ENCODE results near the gene RTP2.
A peak's percentile ranks its signal among the peaks of the same experiment; 100 is the strongest.

- no peak for TF ChIP-seq CTCF (IDR thresholded peaks at IDR 0.05)
- peak in 2 of 3 donors; percentile 6 to 12 for TF ChIP-seq POLR2AphosphoS5 (IDR thresholded peaks at IDR 0.05)
- TF ChIP-seq POLR2A (IDR thresholded peaks at IDR 0.05) = peak in 1 of 2 donors; percentile 17
- no peak for TF ChIP-seq EP300 (IDR thresholded peaks at IDR 0.05)
Observed at GRCh38 chr3:187736418-187736871, 34.1 kb upstream of the RTP2 start.

All from suprapubic skin (tissue), 4 donors.